ENCODE results near the gene CASP1.
"Not testable (repeated sequence)": the region's sequence is repeated elsewhere in the genome, so short reads cannot be mapped to it uniquely, and the experiment has no call there.

Gene CASP1

GRCh38 chr11:105045676-105046296, 10.8 kb upstream of the CASP1 start:
- no peak for DNase-seq

DNA sequence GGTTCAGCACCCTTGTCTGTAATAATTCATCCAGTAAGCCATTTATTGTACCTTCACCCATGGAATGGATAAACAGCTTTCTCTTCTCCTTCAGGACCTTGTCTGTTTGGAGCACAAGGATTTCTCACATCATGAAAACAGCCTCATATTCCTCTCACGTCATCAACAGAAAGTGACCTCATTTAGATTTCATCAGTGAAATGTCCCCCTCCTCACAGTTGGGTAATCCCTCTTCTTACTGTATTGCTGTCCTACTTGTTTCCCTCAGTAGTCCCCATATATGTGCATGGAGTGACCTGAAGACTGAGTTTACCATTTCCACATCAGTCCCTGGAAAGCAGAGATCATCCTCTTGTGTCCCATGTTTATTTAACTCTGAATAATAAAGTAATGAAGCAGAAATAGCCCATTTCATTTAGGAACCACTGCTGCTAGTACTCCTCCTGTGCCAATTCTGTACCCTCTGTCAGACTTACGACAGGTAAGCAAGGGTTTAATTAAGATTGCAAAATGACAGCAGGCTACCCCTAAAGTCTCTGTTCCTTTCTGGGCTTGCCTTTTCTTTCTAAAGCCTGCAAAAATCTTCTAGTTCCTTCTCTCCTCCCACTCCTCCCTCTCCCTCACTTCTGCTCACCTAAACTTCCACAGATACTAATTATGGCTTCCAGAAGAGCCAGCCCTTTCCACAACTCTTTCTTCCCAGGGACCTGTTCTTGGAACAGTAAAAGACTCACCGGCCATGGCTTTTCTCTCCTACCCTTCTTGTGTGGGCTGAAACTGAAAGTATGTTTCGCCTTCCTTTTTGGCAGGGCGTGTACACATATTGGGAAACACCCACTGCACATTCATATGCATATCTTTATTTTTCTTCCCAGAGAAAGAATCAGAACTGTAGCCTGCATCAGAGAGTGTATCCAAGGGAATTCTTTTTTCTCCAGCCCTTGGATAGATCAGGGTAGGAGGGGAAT, 9.9 kb upstream of the CASP1 start, which contains the start of gene CARD16:
Gene CARD16, minus strand, starts transcription at position 779 of the 968 bp plus-strand sequence. Its CDS starts 38 bp downstream, at position 741.
- peak; percentile 66 for DNase-seq

DNA sequence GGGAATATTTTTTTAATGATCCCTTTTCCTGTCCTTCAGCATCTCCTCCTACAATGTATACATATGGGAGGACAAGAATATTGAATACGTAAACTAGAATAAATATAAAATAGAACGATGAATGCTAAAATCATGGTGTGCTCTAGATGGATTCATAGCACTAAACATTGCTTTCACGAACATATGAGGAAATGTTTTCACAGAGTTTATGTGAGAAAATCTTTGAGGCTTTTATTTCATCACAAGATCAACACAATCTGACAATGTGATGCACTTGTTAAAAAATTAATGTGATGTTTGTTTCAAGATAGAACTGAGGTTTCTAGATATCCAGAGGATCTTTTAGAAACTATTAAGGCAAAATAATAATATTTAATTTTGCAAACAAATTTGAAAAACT, 7.2 kb upstream of the CASP1 start:
- DNase-seq, result no peak

DNA sequence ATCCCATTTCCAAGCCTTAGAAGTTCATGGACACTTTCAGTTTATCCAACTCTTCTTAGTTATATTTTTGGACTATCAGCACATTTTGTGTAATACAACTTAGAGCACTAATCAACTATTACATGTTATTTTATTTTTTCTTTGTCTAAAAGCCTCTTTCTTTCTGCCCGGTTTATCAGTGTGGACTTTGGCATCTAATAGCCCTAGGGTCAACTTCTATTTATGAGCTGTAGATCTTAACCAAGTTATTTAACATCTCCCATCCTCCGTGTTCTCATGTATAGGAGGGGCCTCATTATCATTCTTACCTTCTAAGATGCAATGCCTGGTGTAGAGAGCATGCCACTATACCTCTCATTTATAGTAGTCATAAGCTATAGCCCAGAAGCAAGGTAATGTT, 5.8 kb upstream of the CASP1 start:
- no peak for DNase-seq

DNA sequence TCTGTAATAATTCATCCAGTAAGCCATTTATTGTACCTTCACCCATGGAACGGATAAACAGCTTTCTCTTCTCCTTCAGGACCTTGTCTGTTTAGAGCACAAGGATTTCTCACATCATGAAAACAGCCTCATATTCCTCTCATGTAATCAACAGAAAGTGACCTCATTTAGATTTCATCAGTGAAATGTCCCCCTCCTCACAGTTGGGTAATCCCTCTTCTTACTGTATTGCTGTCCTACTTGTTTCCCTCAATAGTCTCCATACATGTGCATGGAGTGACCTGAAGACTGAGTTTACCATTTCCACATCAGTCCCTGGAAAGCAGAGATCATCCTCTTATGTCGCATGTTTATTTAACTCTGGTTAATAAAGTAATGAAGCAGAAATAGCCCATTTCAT, 556 bp downstream of the CASP1 start:
- not testable (repeated sequence) for DNase-seq

- DNase-seq, result peak; percentile 15
These were observed 1.2 kb downstream of the CASP1 start for GRCh38 chr11:105033781-105034180.

- DNase-seq, result peak; percentile 18
These were observed 1.6 kb downstream of the CASP1 start for GRCh38 chr11:105033343-105033742.

DNA sequence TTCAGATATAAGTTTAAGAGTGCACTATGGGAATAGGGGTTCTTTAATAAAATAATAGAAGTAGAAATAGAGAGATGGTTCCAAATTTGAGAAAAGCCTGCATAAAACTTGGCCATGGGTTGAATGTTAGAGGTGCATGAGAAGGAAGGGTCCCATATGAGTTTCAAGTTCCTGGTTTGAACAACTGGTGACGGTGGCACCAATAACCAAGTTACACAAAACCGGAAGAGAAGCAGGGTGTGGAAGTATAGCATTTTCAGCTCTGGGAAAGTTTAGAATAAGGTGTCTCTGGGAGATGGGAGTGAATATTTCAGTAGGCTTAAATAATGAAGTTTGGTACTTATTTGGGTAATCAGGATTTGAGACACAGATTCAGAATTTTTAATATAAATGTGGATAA, 2.4 kb downstream of the CASP1 start:
- DNase-seq, result peak; percentile 26

DNA sequence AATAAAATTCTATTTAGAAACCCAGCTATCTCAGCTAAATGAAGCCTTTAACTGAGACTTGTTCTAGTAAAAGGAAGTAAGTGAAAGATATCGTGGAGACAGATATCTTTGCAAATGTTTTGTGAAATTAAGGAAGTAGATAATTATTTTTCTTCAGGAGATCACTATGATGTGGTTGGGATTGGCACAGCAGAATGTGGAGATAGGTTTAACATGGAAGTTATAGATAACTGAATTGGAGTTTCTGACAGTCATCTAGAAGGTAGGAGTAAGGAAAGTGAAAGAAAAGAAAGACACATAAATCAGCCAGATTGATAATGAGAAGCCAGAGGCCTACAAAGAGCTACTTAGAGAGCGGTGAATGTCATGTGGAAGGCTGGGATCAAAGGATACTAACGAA, 7.3 kb downstream of the CASP1 start:
- DNase-seq, result no peak

GRCh38 chr11:105024394-105024793, 10.6 kb downstream of the CASP1 start:
- no peak for DNase-seq

DNA sequence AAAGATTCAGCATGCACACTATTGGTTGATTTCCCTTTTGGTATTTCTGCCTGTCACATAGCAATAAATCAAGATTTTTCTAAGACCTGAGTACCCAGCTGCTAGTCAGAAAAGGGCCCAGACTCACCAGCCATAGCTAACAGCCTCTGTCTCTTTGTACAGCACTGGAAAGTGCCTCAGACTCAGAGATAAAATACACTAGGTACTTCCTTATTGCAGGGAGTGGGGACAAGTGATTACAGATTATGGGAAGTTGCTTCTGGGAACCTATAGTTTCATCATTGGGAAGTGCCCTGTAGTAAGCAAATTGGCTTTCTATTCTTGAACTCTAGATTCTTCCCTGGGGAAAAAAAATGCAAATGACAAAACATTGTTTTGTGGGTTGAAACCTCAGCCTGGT, 11.9 kb downstream of the CASP1 start, which contains the start of gene CASP5:
Gene CASP5, minus strand, starts transcription at position 166 of the 400 bp plus-strand sequence. Its CDS starts 32 bp downstream, at position 134.
- no peak for DNase-seq

- DNase-seq, result no peak
These were observed 12.4 kb downstream of the CASP1 start for GRCh38 chr11:105022527-105022926.

DNA sequence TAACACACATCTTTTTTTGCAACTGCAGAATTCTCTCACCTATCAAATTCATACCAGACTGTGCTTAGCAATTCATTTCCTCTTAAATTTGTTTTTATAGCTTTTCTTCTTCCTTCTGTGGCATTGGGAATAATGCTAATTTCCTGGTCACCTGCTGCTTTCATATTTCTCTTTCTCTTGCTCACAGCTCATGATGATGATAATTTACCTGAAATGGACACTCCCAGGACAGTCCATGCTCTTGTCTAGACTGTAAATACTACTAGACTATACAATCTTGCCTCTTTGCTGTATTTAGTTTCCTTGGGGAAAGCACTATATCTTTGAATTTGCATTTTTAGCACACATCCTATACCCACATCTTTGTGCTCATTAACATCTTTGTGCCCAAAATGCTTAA, 27.5 kb downstream of the CASP1 start:
- no peak for DNase-seq

- DNase-seq, result no peak
These were observed 29.5 kb downstream of the CASP1 start for GRCh38 chr11:105005451-105005845.

DNA sequence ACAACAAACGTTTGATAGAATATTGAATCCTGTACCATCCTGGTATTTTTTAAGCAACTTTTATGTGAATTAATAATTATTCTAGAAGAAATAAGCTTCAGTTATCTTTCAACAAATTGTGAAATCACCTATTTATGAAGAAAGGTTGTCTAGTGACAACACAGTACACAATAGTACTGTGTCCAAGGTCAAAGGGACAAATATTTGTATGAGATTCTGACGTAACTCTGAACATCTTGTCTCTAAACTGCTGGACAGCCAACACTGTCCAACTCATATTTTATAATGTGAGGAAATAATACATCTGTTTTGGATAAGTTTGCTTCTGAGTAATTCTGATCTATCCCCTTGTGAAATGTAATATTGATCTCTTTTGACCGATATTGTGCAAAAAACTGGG, 30.9 kb downstream of the CASP1 start:
- no peak for DNase-seq

GRCh38 chr11:105003151-105003550, 31.8 kb downstream of the CASP1 start:
- no peak for DNase-seq

GRCh38 chr11:105000797-105001196, 34.1 kb downstream of the CASP1 start:
- peak; percentile 73 for DNase-seq

DNA sequence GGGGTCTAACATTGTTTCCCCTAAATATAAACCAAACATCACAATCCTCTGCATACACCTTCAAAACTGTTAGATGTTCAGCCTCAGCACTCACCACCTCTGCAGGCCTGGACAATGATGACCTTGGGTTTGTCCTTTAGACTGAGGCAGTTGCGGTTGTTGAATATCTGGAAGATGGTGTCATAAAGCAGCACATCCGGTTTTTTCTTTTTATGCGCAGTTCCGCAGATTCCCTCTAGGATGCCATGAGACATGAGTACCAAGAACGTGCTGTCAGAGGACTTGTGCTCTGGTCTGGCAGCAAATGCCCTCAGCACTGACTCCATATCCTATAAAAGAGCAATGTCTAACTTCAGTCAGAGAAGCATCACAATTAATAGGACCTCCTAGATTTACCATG, 34.8 kb downstream of the CASP1 start:
- DNase-seq, result peak; percentile 27

GRCh38 chr11:104999721-105000120, 35.2 kb downstream of the CASP1 start:
- no peak for DNase-seq

GRCh38 chr11:104997288-104997687, 37.7 kb downstream of the CASP1 start:
- no peak for DNase-seq

GRCh38 chr11:104995001-104995408, 39.9 kb downstream of the CASP1 start:
- no peak for DNase-seq

DNA sequence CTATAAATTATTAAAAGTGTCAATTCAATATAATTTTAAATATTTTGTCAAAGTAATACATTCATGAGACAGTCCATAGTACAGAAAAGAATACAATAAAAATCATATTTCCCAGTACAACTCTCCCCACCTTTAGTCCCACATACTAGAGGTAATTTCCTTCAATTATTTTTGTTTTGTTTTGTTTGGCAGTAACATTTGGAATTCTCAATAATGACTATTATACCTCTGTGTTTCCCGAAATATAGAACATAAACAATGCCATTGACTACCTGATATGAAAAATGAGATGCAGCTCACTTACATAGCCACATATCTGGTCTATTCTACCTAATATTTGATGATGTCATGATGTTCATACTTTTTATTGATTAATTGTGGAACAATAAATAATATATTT, 42.2 kb downstream of the CASP1 start:
- no peak for DNase-seq

- DNase-seq, result no peak
These were observed 43.0 kb downstream of the CASP1 start for GRCh38 chr11:104991994-104992393.

- no peak for DNase-seq
These were observed 50.1 kb downstream of the CASP1 start for GRCh38 chr11:104984808-104985207.

Data from CD4-positive, alpha-beta T cell treated with Interleukin-10 for 1 hour (primary cell).